K562 (cell line): ENCODE results near the gene SURF6. TPM values are rescaled to one million over a fixed set of nuclear protein-coding genes. Genes with fewer than 3 reads are reported as not detected.
A peak's percentile ranks its signal among the peaks of the same experiment; 100 is the strongest.

Experiments used
- ATAC-seq: fragments of 200-7000 bp; cut with Tn5 transposase; 3 replicates; pipeline ENCODE4 v1.9.1; 2020; ENCODE audit warnings: moderate library complexity
- BruUV-seq: library from RNA; stranded (reverse); fragments of 400-500 nt; replicated peaks from 2 replicates; lab custom pipeline; 2021; lab: Mats Ljungman, UMichigan
- CTCF ChIA-PET: fragments of 300-600 bp; formaldehyde crosslinking; extraction: SDS; loops from one replicate; lab custom pipeline; 2021; ENCODE audit warnings: low intra/inter-chr PET ratio; lab: Yijun Ruan, JAX
- POLR2A ChIA-PET: fragments of 300-600, 350-650 bp; sonication (Branson Sonifier 250); formaldehyde crosslinking; extraction: SDS; loops from one replicate; lab custom pipeline; 2021; ENCODE audit warnings: antibody characterized with exemption, inconsistent platforms; lab: Yijun Ruan, JAX
- DNase-seq, 4 experiments: peaks; one replicate each; pipeline versions ENCODE4 v3.0.0 to v3.0.0-alpha.2; 2011 to 2018; ENCODE audit warnings: low spot score in 3 of 4, mixed read lengths in 3 of 4; ENCODE audit errors: extremely low read depth in 1 of 4
- FAIRE-seq: peaks from 2 replicates; lab custom pipeline; 2011; peaks lifted over from hg19 to GRCh38; lab: Jason Lieb, UNC
- H2AFZ ChIP-seq: 2 replicates; pipeline ENCODE4 v1.6.0; 2011; ENCODE audit warnings: low read depth, low read length, control low read depth, inconsistent platforms
- H3K27ac ChIP-seq: fragments of 200-600 bp; 3 replicates; pipeline ENCODE4 v1.8.0; 2011; ENCODE audit warnings: low read depth, mild to moderate bottlenecking, control low read depth, inconsistent platforms, low read length, moderate library complexity, mixed read lengths; ENCODE audit errors: extremely low read depth
- H3K27me3 ChIP-seq, 2 experiments: fragments of 300-600 bp in 1 of 2; 2 replicates in 1 of 2; 3 replicates in 1 of 2; pipeline versions ENCODE4 v1.6.0 to v1.8.0; 2011; ENCODE audit warnings: inconsistent platforms in 2 of 2, low read length in 2 of 2, mild to moderate bottlenecking in 1 of 2, mixed read lengths in 1 of 2, moderate library complexity in 1 of 2; ENCODE audit not compliant: control insufficient read depth in 2 of 2, insufficient read depth in 2 of 2
- H3K36me3 ChIP-seq: fragments of 300-600 bp; 3 replicates; pipeline ENCODE4 v1.8.0; 2011; ENCODE audit warnings: mild to moderate bottlenecking, low read length, inconsistent platforms; ENCODE audit not compliant: control insufficient read depth, insufficient read depth
- H3K4me1 ChIP-seq, 2 experiments: fragments of 200-600 bp in 1 of 2; replicated peaks in 1 of 2; 2 replicates in 1 of 2; 3 replicates in 1 of 2; pipeline versions ENCODE4 v1.5.1 to v1.8.0; 2011; ENCODE audit warnings: inconsistent platforms in 2 of 2, low read length in 2 of 2, mild to moderate bottlenecking in 1 of 2, mixed read lengths in 1 of 2, moderate library complexity in 1 of 2; ENCODE audit not compliant: control insufficient read depth in 2 of 2, insufficient read depth in 2 of 2
- H3K4me2 ChIP-seq: 2 replicates; pipeline ENCODE4 v1.6.1; 2011; ENCODE audit warnings: low read length, control low read depth, inconsistent platforms, mixed read lengths; ENCODE audit not compliant: insufficient read depth
- H3K4me3 ChIP-seq: fragments of 200-600 bp; sonication (generic), shearing (Covaris generic); 2 replicates; pipeline ENCODE4 v1.5.1; 2016; ENCODE audit warnings: control low read depth, inconsistent platforms
- H3K79me2 ChIP-seq: fragments of 200-600 bp; 3 replicates; pipeline ENCODE4 v1.8.0; 2011; ENCODE audit warnings: low read length, inconsistent platforms; ENCODE audit not compliant: control insufficient read depth, insufficient read depth
- H3K9ac ChIP-seq, 2 experiments: 2 replicates each; pipeline versions ENCODE4 v1.6.0 to v1.6.1; 2011; ENCODE audit warnings: low read depth in 2 of 2, low read length in 2 of 2, control low read depth in 1 of 2, inconsistent platforms in 1 of 2, mild to moderate bottlenecking in 1 of 2, mixed read lengths in 1 of 2; ENCODE audit not compliant: insufficient read depth in 1 of 2
- H3K9me1 ChIP-seq: one replicate; pipeline ENCODE4 v1.6.0; 2011; ENCODE audit warnings: inconsistent platforms, mild to moderate bottlenecking, low read length, moderate library complexity; ENCODE audit not compliant: control insufficient read depth, insufficient read depth
- H3K9me3 ChIP-seq: replicated peaks from 2 replicates; pipeline ENCODE4 v1.5.1; 2011; ENCODE audit warnings: low read depth, low read length, inconsistent platforms; ENCODE audit not compliant: control insufficient read depth, insufficient read depth
- H4K20me1 ChIP-seq: replicated peaks from 2 replicates; pipeline ENCODE4 v1.6.1; 2011; ENCODE audit warnings: low read length, inconsistent platforms, mixed read lengths; ENCODE audit not compliant: control insufficient read depth, insufficient read depth
- ADNP ChIP-seq: fragments of 200-800 bp; sonication (Bioruptor generic); IDR thresholded peaks from 2 replicates; pipeline ENCODE4 v1.6.1; 2016; ENCODE audit warnings: missing genetic modification characterization, missing compliant biosample characterization
- CBFA2T2 ChIP-seq: fragments of 450-650 bp; conservative IDR thresholded peaks from 2 replicates; pipeline ENCODE4 v1.6.1; 2017; ENCODE audit warnings: mild to moderate bottlenecking
- CBX8 ChIP-seq: fragments of 200-600 bp; sonication (generic); IDR thresholded peaks from 2 replicates; pipeline ENCODE4 v1.6.1; 2012; ENCODE audit warnings: borderline replicate concordance, mixed run types, low read depth, mild to moderate bottlenecking, moderate library complexity, mixed read lengths, low read length, control low read depth, inconsistent platforms; ENCODE audit not compliant: poor library complexity, severe bottlenecking; ENCODE audit errors: extremely low read depth
- CREM ChIP-seq: IDR thresholded peaks from 2 replicates; pipeline ENCODE4 v1.6.1; 2014; ENCODE audit warnings: antibody characterized with exemption, low read depth
- FOXK1 ChIP-seq: sonication (generic); formaldehyde crosslinking; IDR thresholded peaks from 2 replicates; pipeline ENCODE4 v1.8.0; 2022; ENCODE audit warnings: missing genetic modification reagents, mild to moderate bottlenecking, borderline replicate concordance
- HDAC1 ChIP-seq, 2 experiments: fragments of 450-650 bp; IDR thresholded peaks; 2 replicates each; pipeline ENCODE4 v1.6.1; 2016 to 2017; ENCODE audit warnings: inconsistent platforms in 1 of 2, mild to moderate bottlenecking in 1 of 2, moderate library complexity in 1 of 2
- HDAC2 ChIP-seq: fragments of 450-650 bp; IDR thresholded peaks from 2 replicates; pipeline ENCODE4 v1.6.1; 2016; ENCODE audit warnings: mild to moderate bottlenecking
- JUNB ChIP-seq: fragments of 450-650 bp; formaldehyde crosslinking; conservative IDR thresholded peaks from 2 replicates; pipeline ENCODE4 v1.4.0; 2020; ENCODE audit warnings: mild to moderate bottlenecking
- KLF13 ChIP-seq: fragments of 450-650 bp; IDR thresholded peaks from 2 replicates; pipeline ENCODE4 v1.6.1; 2016; ENCODE audit warnings: missing genetic modification characterization, low read depth, mild to moderate bottlenecking, missing compliant biosample characterization, moderate library complexity, borderline replicate concordance
- L3MBTL2 ChIP-seq: fragments of 450-650 bp; IDR thresholded peaks from 2 replicates; pipeline ENCODE4 v1.6.1; 2016; ENCODE audit warnings: mild to moderate bottlenecking, moderate library complexity
- MTA3 ChIP-seq: fragments of 450-650 bp; formaldehyde crosslinking; IDR thresholded peaks from 2 replicates; pipeline ENCODE4 v1.6.1; 2017; ENCODE audit warnings: mild to moderate bottlenecking, borderline replicate concordance
- SIN3B ChIP-seq: fragments of 450-650 bp; IDR thresholded peaks from 2 replicates; pipeline ENCODE4 v1.6.1; 2017; ENCODE audit warnings: low read depth, mild to moderate bottlenecking, moderate library complexity
- SMAD4 ChIP-seq: fragments of 250-450 bp; sonication (Bioruptor Pico); conservative IDR thresholded peaks from 2 replicates; pipeline ENCODE4 v1.8.0; 2021; ENCODE audit warnings: inconsistent platforms, mild to moderate bottlenecking, moderate library complexity
- TBP ChIP-seq: optimal IDR thresholded peaks from 2 replicates; pipeline ENCODE3; 2011; ENCODE audit warnings: low read depth, low read length, improper control_type of control experiment
- TRIM24 ChIP-seq, 2 experiments: fragments of 450-650 bp; IDR thresholded peaks; 2 replicates each; pipeline ENCODE4 v1.6.1; 2016
- ZNF165 ChIP-seq: fragments of 250-450 bp; sonication (Bioruptor Pico); IDR thresholded peaks from 2 replicates; pipeline ENCODE4 v1.4.0; 2020; ENCODE audit warnings: borderline replicate concordance
- ZNF217 ChIP-seq: sonication (generic); formaldehyde crosslinking; IDR thresholded peaks from 2 replicates; pipeline ENCODE4 v1.8.0; 2022; ENCODE audit warnings: mild to moderate bottlenecking, missing genetic modification reagents
- ZNF253 ChIP-seq: fragments of 250-450 bp; sonication (Bioruptor Pico); conservative IDR thresholded peaks from 2 replicates; pipeline ENCODE4 v1.6.1; 2021; ENCODE audit warnings: mild to moderate bottlenecking
- ZNF75A ChIP-seq: fragments of 450-650 bp; formaldehyde crosslinking; IDR thresholded peaks from 2 replicates; pipeline ENCODE4 v1.4.0; 2020; ENCODE audit warnings: mild to moderate bottlenecking
- WGBS: fragments of 100-300 bp; shearing (Covaris generic); methylation state at CpG from one replicate; pipeline ENCODE4 v1.1.6; 2016; ENCODE audit warnings: low coverage, mixed read lengths; ENCODE audit not compliant: insufficient coverage; ENCODE audit errors: missing lambda C conversion rate; 5-methylcytosine and 5-hydroxymethylcytosine counted together
- in situ Hi-C: fragments of 300-500 bp; cut with MboI; formaldehyde crosslinking; loops from 4 replicates; pipeline ENCODE4 v1.15.0; 2018; ENCODE audit warnings: inconsistent platforms, mixed read lengths
- intact Hi-C: fragments of 100-400 bp; cut with micrococcal nuclease; formaldehyde crosslinking; loops from 2 replicates; pipeline ENCODE4 v1.14.2; 2022
- polyA plus RNA-seq, 8 experiments: library from polyadenylated mRNA; depleted of rRNA in 4 of 8; stranded (reverse) in 5 of 8; unstranded in 3 of 8; fragments of >200 nt; fragmentation: Nextera tagmentation in 2 of 8; fragmentation: Illumina TruSeq in 1 of 8; extraction: Ambion mirVana in 2 of 8; extraction: Trizol in 1 of 8; gene quantifications; 2 replicates each; pipeline versions ENCODE4 v1.2.1 to v1.2.3, GENCODE V29; 2011 to 2014; ENCODE audit warnings: inconsistent platforms in 1 of 8, missing spikeins in 1 of 8
- total RNA-seq, 7 experiments: library from RNA; depleted of rRNA in 6 of 7; stranded (reverse); fragments of >200 nt in 6 of 7; fragmentation: Illumina TruSeq in 2 of 7; extraction: Trizol in 2 of 7; gene quantifications; 2 replicates each; pipeline versions ENCODE4 v1.2.1 to v1.2.3, GENCODE V29; 2011 to 2021; ENCODE audit warnings: low replicate concordance in 1 of 7
- TF ChIP-seq, protein P1 (sequence below): sonication (generic); formaldehyde crosslinking; IDR thresholded peaks from 2 replicates; pipeline ENCODE4 v1.8.0; 2022; ENCODE audit warnings: mild to moderate bottlenecking, missing genetic modification reagents, borderline replicate concordance

SURF6 gene
- total and polyA plus RNA-seq, 9 of the 15 experiments (the other 6 are each of a cell fraction or from before 2014, with no cell fraction given): 1.4 to 68.3 (median 14.7) TPM

DNA sequence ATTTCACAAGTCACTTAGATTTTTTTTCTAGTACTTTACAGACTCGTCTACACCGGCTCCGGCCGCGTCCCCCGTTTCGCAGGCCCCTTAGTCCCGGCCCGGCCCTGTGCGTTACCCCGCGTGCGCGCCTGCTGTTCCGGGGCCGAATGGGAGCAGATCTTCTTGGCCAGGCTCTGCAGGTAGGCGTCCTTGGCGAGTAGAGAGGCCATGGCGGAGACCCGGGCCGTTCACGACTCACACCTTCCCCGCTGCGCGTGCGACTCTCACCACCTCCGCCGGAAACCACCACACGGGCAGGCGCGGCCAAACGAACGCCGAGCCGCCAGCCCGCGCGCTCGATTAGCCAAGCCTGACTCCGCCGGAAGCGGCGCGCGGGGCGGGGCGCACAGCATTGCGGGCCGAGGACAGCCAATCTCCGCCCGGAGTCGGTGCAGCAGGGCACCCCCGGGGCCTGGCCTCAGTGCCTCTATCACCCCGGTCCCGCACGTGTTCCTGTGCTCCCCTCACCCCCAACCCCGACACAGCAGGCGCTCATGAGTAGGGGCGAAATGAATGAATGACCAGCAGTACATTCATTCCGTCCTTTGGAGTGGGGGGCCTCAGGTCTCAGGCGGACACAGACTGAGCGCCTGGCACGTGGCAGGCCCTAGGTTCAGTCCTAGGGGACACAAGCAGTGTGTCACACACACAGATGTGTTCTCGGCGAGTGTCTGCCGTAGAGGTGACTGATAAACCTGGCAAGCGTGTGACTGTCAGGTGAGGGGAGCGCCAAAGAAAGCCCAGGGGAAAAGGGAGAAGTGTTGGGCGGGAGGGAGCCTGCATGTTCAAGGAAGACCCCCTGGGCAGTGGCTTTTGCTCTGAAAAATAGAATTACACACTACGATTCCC, at the start of gene SURF6 (continued):
- TF ChIP-seq HDAC2 (peak; percentile 36; the same call in 1 of the 2 replicates), SIN3B (peak; percentile 84), L3MBTL2 (peak; percentile 97)

DNA sequence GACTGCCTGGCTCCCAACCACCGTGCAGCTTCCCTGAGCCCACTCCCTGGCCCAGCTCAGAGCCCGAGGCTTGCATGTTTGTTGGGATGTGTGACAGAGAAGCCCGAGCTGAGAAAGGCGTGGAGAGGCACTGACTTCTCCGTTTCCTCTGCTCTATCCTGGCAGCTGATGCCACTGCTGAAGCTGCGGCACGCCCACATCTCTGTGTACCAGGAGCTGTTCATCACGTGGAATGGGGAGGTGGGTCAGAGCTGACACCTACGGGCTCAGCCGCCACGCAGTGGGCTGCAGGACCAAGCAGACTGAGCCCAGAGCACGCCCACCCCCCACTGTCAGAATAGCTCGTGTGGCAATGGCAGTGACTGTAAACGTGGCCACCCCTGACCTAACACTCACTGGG, 49.5 kb upstream of the SURF6 start:
- H3K27me3 ChIP-seq: peaks cover 25 to 51% of the 10 kb centered on the region in 2 experiments; a peak in 4 of 5 replicates
- H3K4me1 ChIP-seq: peaks cover 0 to 13% of the 10 kb centered on the region in 2 experiments; a peak in 2 of 5 replicates

More for the DNA sequence above, 49.5 kb upstream of the SURF6 start:
- H2AFZ ChIP-seq: no peak overlapping the region
- H3K9me1 ChIP-seq: no peaks in the 10 kb centered on the region
- ATAC-seq: no peak
- CTCF ChIA-PET: no interaction called here
- DNase-seq: no peak
- no peaks in the 10 kb centered on the region for H3K36me3 ChIP-seq
- peaks cover 5% of the 10 kb centered on the region for H3K9me3 ChIP-seq
- no peaks in the 10 kb centered on the region for H3K79me2 ChIP-seq
- 19% methylated on average over 14 of the region's 14 CpGs for WGBS
- no peaks in the 10 kb centered on the region; the same call in 1 of the 2 replicates for H4K20me1 ChIP-seq
- no peak for TF ChIP-seq SMAD4 (CRISPR knock-in tag)
- no peak for TF ChIP-seq CREM
- TF ChIP-seq FOXK1 (CRISPR knock-in tag): no peak
- no peak for TF ChIP-seq ZNF217 (CRISPR knock-in tag)
- no peak for TF ChIP-seq TBP
- no peak for TF ChIP-seq MTA3
- no peak for TF ChIP-seq ADNP (tag)
- TF ChIP-seq, protein P1, sequence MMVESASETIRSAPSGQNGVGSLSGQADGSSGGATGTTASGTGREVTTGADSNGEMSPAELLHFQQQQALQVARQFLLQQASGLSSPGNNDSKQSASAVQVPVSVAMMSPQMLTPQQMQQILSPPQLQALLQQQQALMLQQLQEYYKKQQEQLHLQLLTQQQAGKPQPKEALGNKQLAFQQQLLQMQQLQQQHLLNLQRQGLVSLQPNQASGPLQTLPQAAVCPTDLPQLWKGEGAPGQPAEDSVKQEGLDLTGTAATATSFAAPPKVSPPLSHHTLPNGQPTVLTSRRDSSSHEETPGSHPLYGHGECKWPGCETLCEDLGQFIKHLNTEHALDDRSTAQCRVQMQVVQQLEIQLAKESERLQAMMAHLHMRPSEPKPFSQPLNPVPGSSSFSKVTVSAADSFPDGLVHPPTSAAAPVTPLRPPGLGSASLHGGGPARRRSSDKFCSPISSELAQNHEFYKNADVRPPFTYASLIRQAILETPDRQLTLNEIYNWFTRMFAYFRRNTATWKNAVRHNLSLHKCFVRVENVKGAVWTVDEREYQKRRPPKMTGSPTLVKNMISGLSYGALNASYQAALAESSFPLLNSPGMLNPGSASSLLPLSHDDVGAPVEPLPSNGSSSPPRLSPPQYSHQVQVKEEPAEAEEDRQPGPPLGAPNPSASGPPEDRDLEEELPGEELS: no peak
- no peak for TF ChIP-seq HDAC1 (IDR thresholded peaks at IDR 0.05)
- TF ChIP-seq ZNF75A: no peak
- no peak for TF ChIP-seq ZNF165 (CRISPR knock-in tag)
- no peak for TF ChIP-seq KLF13 (tag)
- TF ChIP-seq CBX8: no peak
- no peak for TF ChIP-seq JUNB (CRISPR knock-in tag)
- no peak for TF ChIP-seq TRIM24 (IDR thresholded peaks at IDR 0.05)
- TF ChIP-seq CBFA2T2: no peak
- TF ChIP-seq ZNF253 (CRISPR knock-in tag): no peak
- TF ChIP-seq, all 486 proteins: peak for 0
- H3K27ac ChIP-seq: no peak overlapping the region
- FAIRE-seq: no peak
- no peak overlapping the region for H3K4me3 ChIP-seq
- peak overlapping the region in 1 of 2 experiments; percentile 14; a peak in 1 of 4 replicates for H3K9ac ChIP-seq
- intact Hi-C loops: no loop called here
- POLR2A ChIA-PET: interaction anchor here (0.6 to 2.9 kb wide), 8 partner anchors 8 to 38 kb away, joined by 3 to 13 read pairs (median 4); partner anchors contain the start of genes MED22 and STKLD1
- no TSS peak for BruUV-seq
- H3K4me2 ChIP-seq: no peak overlapping the region
- in situ Hi-C loops: no loop called here
